ENCODE data around the gene ITM2C.

Gene ITM2C

DNA sequence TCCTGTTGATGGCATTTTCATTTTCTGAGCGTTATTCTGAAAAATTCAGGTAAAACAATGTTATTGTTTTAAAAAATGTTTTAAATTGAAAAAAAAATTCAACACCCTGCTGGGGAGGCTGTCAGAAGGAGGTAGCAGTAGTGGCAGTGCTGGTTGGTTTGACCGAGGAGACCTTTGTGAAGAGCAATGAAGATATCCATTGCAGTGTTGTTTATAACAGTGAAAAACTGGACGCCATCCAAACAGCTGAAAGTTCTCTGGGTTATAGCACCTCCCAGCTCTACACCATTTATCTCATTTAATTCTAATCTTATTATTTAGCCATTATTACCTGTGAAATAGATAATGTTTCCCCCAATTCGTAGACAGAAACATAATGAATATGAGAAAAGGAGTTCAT is 12.6 kb upstream of the ITM2C start:
- no peak for DNase-seq

DNA sequence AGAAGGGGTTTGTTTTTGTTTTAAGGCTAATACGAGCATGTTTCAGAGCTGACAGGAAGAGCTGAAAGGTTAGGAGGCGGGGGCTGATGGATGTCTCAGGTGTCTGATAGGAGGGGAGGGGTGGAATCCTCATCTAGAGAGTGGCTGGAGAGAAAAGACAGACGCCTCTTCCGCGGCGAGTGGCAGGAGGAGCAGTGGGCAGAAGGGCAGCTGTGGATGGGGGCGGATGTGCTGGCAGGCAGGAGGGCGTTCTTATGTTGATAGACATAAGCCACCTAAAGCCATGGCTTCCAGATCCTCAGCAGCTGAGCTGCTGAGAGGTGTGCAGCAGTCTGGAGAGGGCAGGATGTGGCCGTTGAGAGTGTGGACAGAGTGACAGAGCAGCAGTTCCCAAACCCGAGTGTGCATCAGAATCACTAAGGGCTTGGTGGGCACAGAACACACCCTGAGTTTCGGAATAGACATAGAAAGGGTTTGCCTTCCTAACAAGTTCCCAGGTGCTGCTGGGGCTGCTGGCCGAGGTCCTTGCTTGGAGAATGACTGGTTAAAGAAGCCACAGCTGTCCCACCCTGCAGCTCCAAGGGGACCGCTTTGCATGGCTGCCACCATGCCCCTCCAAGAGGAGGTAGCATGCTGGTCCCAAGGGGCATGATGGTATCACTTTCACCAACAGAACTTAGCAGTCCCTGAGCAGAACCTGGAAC is 3.0 kb upstream of the ITM2C start:
- no peak for DNase-seq

GRCh38 chr2:230862292-230862691 is 2.5 kb upstream of the ITM2C start:
- DNase-seq = no peak

GRCh38 chr2:230863031-230863430 is 1.7 kb upstream of the ITM2C start:
- no peak for DNase-seq

DNA sequence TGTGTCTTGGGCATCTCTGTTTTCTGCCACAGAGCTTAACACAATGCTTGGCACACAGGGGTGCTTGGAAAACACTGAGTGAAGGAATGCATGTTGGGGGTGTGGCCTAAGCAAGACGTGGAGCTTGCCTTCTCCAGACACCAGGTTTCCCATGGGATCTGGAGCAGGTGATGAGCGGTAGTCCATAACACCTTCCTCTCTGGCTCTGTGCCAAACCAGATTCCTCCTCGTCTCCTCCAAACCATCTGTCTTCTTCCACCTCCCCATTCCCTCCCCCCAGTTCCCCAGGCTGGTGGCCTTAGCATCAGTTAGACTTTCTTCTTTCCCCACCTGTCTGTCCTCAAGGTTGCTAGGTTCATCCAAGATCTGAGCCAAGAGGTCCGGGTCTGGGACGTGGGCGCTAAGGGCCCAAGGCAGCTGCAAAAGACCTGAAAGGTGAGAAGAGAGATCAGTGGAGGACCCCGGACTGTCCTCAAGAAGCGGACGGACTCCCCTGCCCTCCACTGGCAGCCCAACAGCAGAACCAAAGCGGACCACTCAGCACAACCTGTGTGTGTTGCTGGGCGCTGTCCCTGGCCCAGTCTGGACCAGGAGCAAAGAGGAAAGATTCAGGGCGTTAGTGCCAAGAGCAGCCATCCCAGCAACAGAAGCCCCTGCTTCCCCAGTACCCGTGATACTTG is 1.2 kb upstream of the ITM2C start:
- no peak for DNase-seq

DNA sequence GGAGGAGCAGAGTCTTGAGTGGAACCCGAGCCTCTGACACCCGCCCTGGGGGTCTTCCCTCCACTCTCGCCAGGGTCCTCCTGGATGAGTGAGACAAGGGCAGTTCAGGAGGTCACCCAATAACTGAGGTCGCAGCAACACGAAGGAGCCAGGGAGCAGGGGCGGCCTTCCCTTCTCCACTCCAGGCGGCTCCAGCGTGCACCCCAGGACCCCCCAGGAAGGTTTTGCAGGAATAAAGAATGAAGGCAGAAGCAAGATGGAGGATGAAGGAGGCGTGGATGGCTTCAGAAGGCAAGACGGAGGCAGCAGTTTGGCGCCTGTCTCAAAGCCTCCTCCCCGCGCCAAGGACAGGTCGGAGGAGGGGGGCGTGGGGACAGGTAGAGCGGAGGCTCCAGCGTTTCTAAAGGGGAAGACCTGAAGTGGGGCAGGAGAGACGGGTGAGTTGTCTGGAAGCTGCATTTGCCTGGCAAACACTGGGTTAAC is 579 bp upstream of the ITM2C start:
- no peak for DNase-seq

DNA sequence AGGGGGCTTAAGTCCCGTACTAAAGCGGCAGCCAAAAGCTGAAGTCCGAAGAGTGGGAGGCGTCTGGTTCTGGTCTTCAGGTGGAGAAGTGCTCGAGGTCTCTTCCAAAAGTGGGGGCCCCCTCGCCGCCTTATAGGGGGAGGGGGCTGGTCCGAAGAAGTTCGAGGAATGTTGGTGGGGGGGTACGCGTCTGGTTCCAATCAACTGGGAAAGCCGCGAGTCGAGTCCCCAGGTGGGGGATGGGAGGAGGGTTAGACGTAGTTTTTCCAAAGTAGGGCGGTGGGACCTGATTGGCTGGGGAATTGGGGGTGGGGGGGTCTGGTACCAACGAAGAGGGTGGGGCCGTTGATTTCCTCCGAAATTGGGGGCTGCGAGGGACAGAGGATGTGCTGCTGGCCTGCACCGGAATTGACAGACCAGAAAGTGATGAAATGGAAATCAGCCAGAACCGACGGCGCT is 594 bp downstream of the ITM2C start:
- DNase-seq = no peak

DNA sequence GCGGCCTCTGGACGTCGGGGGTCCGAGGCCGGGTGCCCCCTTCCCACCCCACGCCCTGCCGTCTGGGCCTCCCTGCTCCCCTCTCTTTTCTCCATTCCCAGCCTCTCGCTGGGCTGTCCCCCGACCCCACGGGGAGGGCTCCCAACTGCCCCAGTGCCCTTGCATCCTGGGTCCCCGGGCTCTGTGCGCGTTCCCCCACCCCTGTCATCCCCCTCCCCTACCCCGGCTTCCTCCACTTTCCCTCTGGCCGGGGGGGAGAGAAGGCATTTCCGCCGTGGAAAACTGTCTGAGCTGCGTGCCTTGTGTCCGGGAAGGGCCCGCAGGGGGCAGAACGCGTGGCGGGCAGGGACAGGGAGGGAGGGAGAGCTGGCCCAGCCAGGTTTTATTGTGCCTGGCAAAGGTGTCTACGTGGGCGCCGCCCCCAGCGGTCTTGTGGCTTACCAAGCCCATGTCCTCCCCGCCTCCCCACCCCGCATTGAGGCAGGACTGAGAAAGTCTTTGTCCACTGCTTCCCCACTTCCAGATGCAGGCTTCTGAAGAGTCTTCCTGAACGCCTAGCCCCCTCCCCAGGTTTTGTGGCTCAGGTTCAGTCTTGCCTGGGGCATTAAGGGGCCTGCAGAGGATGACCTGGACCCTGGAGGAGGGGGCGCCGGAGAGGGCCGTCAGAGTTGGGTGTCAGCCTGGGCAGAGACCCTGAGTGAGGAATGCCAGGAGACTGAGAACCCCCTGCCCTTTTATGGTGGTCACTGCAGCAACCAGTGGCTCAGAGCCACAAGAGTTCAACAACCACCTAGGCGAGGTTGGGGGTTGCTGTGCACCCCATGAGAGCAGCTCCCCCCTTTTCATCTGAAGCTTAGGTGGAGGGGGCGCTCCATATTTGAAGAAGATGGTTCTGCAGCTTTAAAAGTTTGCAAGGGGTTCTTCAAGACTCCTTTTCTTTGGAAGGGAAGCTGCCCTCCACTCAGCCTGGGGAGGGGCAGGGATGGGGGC is 1.3 kb downstream of the ITM2C start:
- DNase-seq = no peak

DNA sequence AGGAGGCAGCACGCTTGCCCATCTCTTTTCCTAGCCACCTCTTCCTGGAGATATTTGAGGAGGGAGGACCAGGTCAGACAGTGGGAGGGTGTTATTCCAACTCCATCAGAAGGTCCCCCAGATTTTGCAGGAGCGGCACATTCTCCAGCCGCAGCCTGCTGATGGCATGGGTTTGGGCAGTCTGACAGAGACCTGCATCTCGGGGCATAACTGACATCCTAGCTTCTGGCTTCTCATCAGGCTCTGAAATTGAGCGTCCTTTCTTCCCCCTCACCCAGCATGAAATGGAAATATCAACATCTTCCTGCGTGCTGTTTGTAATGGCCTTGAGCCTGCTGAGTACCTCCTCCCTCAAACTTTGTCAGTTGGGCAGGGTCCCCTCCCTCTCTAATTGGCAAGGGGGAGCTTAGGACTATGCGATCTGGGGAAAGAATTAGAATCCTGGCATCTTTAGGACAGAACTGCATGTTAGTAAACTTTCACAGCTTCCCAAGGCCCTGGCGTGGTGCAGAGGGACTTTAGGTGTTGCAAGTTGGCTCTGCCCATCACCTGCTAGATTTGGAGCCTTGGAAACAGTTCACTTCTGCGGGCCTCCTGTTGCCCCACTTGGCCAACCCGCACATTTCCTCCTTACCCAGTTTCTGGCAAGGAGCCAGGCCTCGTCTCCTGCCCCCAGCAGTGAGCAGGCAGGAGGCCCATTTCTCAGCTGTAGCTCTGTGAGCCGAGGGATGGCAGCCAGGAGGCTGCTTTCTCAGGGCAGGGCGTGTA is 2.2 kb downstream of the ITM2C start:
- peak in 2 of 4 experiments; percentile 44 to 61 for DNase-seq

DNA sequence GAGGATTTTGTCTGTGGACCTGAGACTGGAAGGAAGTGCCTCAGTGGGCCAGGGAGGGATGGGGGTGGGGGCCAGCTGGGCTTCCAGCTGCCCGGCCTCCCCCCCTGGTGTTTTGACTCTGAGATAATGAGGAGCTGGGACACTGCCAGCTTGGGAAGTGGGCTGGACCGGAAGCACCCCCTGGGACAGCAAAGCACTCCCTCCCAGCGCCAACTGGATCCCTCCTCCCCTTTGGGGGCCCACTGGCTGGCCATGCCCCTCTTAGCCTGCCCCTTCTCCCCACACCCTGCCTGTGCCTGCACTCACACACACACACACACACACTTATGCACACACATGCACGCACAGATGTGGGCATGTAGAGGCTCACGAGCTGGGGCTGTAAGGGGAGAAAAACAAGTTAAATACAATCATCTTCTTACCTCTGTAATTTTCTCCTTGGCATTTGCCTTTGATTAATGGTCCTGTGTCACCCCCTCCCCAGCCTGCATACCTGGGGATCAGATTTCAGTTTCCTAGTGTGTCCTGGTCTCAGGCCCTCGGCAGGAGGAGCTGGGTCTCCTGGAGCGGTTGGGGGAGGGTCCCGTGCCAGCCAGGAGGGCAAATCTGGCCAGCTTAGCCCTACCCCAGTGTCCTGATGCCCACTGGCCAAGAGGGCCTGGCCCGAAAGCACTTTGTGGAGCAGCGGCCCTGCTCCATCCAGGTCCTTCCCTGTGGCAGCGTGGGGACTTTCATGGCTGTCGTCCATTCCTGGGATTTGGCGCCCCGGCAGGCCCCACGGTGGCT is 3.6 kb downstream of the ITM2C start:
- no peak for DNase-seq

GRCh38 chr2:230868947-230869913 is 4.5 kb downstream of the ITM2C start:
- no peak for DNase-seq

- no peak for DNase-seq
Observed at GRCh38 chr2:230869914-230870543, 5.3 kb downstream of the ITM2C start.

- DNase-seq = no peak
Observed at GRCh38 chr2:230870544-230871360, 6.0 kb downstream of the ITM2C start.

DNA sequence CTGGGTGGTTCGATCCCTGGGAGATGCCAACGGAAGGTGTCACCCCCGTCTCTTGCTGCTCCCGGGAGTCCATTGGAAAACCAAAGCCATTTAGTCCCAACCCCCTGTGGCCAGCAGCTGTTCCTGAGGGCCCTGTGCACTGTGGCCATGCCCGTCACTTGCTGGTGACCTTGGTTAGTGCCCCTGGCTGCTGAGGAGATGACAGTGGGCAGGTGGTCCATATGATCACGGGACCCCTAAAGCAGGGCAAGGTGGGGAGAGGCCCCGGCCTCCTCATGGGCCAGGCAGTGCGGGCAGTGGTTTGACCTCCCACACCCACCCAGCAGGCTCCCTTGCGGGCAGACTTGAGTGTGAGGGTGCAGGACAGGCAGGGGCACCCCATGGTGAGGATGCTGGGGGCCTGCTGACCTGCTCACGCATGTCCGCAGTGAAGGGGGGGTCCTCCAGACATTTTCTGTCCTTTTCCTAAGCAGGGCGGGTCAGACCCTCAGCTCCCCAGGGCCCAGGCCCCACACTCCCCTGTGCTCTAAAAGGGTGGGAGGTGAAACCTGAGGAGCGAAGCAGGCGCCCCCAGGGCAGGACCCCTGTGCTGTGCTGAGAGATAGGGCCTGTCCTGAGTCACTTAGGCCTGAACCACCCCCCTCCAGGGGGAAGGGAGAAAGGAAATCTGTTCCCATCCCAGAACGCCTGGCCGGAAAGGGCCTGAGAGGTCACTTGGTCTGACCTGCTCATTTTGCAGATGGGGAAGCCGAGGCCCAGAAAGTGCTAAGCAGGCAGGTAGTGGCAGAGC is 6.8 kb downstream of the ITM2C start:
- DNase-seq = no peak

DNA sequence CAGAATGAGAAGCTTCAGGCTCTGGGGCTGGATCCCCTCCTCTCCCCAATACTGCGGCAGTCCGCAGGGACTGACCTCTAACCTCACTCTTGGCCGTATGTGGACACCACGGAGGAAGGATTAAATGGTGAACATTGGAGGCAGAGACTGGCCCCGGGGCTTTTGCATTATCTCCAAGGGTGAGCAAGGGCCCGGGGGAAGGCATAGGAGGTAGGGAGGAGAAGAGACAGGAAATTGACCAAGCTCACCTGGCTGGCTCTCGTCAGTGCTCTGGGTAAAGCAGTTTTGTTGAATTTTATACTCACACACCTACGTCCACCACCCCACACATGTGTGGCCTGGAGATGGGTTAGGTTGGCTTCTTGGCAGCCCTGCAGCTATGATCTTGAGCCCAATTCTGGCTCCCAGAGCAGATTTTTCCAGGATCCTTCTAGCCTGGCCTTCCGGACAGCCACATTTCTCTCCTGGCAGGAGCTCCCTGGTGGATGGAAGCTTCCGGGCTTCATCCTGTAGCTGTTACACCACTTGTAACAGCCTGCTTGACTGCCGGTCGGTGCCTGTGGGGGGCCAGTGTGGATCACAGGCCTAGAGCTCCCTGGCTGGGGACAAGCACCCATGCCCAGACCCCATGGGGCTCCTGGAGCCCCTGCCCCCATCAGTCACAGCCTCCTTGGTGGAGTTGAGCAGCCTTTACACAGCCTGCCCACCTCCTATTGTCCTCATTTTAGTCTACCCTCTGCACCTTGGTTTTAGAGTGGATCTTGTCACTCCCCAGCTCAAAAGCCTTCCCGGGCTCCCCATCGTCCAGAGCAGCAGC is 7.6 kb downstream of the ITM2C start:
- DNase-seq = no peak

DNA sequence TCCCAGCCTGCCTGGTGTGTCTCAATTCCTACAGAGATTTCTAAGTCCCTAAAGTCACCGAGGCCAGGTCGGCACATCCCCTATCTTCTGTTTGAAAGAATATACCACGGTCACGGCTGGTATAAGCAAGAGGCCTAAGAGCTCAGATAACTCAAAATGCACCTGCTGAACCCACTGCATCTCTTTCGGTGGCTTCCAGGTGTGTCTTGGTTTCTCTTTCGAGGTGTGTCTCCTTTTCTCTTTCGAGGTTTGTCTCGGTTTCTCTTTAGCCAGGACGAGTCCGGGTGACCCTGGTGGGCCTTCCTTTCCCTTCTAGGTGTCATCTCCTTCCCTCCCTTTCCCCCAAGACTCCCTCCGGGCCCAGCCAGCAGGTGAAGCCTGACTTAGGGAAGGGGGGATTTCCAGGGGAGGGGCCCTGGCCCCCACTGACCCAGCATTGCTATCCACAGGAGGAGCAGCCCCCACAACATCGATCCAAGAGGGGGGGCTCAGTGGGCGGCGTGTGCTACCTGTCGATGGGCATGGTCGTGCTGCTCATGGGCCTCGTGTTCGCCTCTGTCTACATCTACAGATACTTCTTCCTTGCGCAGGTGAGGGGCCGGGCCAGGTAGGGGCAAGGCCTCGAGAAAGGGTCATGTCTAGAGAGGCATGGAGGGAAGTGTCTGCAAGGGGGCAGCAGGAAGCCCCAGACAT is 8.4 kb downstream of the ITM2C start:
- DNase-seq = no peak

Measured in activated naive CD4-positive, alpha-beta T cell (primary cell).